Pulmonary artery endothelial cell (primary cell): ENCODE data around the gene DNAH9. TPM values are rescaled to one million over a fixed set of nuclear protein-coding genes. Genes with fewer than 3 reads are reported as not detected.

Source experiments
- DNase-seq: peaks from one replicate; pipeline ENCODE4 v3.0.0-alpha.2; 2011; ENCODE audit warnings: low read depth, low spot score
- total RNA-seq: library from RNA; depleted of rRNA; stranded (reverse); fragments of >200 nt; gene quantifications from 2 replicates; pipeline ENCODE4 v1.2.3, GENCODE V29; 2014

The DNAH9 gene
- total RNA-seq, 1 donor from 2014 or later = 0.07 TPM

- no peak for DNase-seq
These were observed 141.6 kb downstream of the DNAH9 start for GRCh38 chr17:11739848-11740247.

GRCh38 chr17:11742886-11743285, 144.6 kb downstream of the DNAH9 start:
- DNase-seq = no peak

- DNase-seq = no peak
These were observed 146.4 kb downstream of the DNAH9 start for GRCh38 chr17:11744696-11745095.

- no peak for DNase-seq
These were observed 149.2 kb downstream of the DNAH9 start for GRCh38 chr17:11747441-11747840.

- DNase-seq = no peak
These were observed 159.5 kb downstream of the DNAH9 start for GRCh38 chr17:11757815-11758214.

GRCh38 chr17:11768106-11768505, 169.8 kb downstream of the DNAH9 start:
- no peak for DNase-seq

GRCh38 chr17:11768981-11769380, 170.7 kb downstream of the DNAH9 start:
- no peak for DNase-seq

GRCh38 chr17:11772031-11772430, 173.8 kb downstream of the DNAH9 start:
- no peak for DNase-seq

- DNase-seq = no peak
These were observed 181.6 kb downstream of the DNAH9 start for GRCh38 chr17:11779892-11780291.

- no peak for DNase-seq
These were observed 182.4 kb downstream of the DNAH9 start for GRCh38 chr17:11780621-11781020.

GRCh38 chr17:11786711-11787438, 188.6 kb downstream of the DNAH9 start:
- DNase-seq = no peak

- DNase-seq = no peak
These were observed 197.6 kb downstream of the DNAH9 start for GRCh38 chr17:11795906-11796305.

- DNase-seq = no peak
These were observed 199.5 kb downstream of the DNAH9 start for GRCh38 chr17:11797803-11798202.

- DNase-seq = no peak
These were observed 205.1 kb downstream of the DNAH9 start for GRCh38 chr17:11803231-11803969.

GRCh38 chr17:11805138-11805537, 206.9 kb downstream of the DNAH9 start:
- DNase-seq = no peak

GRCh38 chr17:11805952-11806351, 207.7 kb downstream of the DNAH9 start:
- DNase-seq = no peak

- no peak for DNase-seq
These were observed 209.3 kb downstream of the DNAH9 start for GRCh38 chr17:11807606-11808005.

GRCh38 chr17:11813278-11813677, 215.0 kb downstream of the DNAH9 start:
- no peak for DNase-seq

- no peak for DNase-seq
These were observed 215.6 kb downstream of the DNAH9 start for GRCh38 chr17:11813871-11814270.

GRCh38 chr17:11814655-11815262, 216.5 kb downstream of the DNAH9 start:
- DNase-seq = no peak

GRCh38 chr17:11816409-11816808, 218.1 kb downstream of the DNAH9 start:
- DNase-seq = no peak

- no peak for DNase-seq
These were observed 225.6 kb downstream of the DNAH9 start for GRCh38 chr17:11823862-11824261.
